GM19023 (cell line): ENCODE results near the gene INO80E.

Experiments used
- ATAC-seq: cut with Tn5 transposase; IDR thresholded peaks from one replicate; pipeline ENCODE4 v1.9.1; 2021; ENCODE audit warnings: mild to moderate bottlenecking, moderate library complexity; ENCODE audit not compliant: unreplicated experiment

Gene INO80E

DNA sequence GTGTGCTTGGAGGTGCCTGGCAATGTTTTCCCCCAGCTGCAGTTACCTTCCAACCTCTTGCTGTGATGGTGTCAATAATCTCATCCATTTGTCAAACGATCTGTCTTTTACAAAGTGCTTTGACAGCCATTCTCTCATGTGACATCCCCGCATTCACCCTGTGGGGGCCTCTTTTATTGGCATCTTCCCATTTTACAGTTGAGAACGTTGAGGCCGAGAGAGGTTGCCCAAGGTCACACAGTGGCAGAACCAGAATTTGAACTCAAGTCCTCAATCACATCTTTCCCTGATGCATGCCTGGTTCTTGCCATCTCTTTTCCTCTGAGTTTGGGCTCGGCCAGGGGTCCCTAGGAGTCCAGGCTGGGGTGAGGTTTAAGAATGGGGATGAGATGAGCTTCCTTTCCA is 20.9 kb upstream of the INO80E start:
- no peak for ATAC-seq

DNA sequence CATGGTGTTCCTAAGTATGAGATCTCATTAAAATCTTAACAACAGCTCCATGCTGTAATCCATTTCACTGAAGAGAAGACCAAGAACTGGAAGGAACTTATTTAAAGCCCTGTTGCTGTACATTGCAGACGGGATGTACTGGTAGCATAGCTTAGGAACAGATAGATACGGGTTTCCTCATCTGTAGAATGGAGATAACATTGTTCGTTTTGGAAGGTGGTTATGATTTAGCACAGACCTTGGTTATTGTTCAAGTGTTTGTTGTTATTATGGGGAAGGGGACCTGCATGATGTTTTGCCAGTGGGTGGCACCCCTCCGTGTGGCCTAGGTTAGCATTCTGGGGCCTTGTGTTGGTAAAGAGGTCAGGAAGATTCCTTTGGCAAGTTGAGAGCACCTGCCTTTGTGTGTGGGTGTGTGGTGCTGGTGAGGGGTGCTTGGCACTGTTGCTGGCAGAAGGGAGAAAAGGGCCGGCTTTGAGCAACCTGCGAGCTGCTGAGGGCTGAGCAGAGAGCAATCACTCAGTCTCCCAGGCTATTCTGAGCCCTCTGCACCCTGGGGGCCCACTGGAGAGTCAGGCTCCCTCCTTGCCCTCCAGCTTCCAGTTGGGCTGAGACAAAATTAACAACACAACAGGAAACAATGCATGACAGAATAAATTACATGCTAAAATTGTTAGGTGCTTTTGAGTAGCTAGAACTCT is 20.1 kb upstream of the INO80E start:
- no peak for ATAC-seq

DNA sequence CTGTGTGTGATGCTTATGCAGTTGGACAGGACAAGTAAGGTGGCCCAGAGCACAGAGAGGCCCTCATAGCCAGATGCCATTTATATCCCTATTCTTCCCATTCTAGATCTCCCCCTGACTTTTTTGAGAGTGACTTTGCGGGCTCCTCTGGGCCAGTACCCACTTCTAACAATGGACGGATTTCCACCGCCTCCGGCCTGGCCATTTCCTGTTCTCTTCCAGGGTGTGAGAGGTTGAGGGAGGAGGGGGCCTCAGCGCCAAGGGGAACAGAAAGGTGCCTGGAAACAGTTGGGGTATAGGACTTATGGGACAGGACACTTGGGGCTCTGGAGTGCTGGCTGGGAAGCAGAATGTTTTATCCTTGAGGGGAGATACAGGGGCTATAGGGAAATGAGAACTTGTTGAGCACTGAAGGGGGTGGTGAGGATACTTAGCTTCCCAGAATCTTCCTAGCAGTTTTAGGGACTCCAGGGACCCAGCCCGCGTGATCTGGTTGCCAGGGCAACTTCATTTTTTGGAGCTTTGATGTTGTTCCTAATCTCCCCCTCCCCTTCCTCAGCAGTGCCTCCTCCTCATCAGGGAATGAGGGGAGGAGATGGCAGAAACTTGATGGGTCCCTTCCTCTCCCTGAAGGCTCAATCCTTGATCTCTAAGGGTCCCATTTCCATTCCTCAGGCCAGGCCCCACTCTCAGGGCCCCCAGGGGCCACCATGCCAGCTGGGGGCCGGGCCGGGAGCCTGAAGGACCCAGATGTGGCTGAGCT is 18.8 kb upstream of the INO80E start:
- no peak for ATAC-seq

GRCh38 chr16:29978081-29978480 is 18.0 kb upstream of the INO80E start:
- ATAC-seq = no peak

DNA sequence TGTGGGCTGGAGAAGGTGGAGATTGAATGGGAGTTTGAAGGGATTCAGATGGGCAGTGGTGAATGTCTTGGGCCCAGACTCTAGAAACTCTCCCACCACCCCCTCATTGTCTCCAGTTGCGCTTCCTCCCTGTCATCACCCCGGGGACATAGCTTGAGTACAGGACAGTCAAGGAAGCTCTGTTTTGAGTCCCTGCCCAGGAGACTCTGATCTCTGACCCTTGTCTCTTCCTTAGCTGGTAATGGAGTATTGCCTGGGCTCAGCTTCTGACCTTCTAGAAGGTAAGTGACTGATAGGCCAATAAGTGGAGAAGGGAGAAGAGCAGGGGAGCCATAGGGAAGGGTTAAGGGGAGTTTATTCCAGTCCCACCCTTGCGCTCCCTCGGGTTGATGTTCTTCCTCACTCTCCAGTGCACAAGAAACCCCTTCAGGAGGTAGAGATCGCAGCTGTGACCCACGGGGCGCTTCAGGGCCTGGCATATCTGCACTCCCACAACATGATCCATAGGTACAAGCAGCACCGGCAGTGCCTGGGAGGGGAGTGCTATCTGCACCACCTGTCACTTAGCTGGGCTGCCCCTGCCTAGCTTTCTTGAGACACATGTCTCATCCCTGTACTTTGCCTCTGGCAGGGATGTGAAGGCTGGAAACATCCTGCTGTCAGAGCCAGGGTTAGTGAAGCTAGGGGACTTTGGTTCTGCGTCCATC is 17.3 kb upstream of the INO80E start:
- ATAC-seq = no peak

- no peak for ATAC-seq
Observed at GRCh38 chr16:29982560-29983419, 13.3 kb upstream of the INO80E start.

GRCh38 chr16:29983420-29984136 is 12.5 kb upstream of the INO80E start:
- ATAC-seq = no peak

- no peak for ATAC-seq
Observed at GRCh38 chr16:29984137-29984763, 11.8 kb upstream of the INO80E start.

DNA sequence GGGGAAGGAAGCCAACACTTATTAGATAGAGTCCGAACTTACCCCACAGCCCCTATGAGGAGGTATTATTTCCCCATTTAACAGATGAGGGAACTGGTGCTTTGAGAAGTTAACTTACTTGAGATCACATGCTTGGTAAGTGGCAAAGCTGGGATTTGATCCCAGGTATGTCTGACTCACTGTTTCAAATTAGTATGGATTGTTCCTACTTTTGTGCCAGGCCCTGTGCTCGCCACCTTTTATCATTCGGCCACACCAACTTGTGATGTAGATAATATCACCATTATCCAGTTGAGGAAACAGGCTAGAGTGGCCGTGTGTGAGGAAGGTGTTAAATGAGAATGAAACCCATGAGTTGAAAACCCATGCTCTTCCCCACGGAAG is 11.3 kb upstream of the INO80E start:
- no peak for ATAC-seq

DNA sequence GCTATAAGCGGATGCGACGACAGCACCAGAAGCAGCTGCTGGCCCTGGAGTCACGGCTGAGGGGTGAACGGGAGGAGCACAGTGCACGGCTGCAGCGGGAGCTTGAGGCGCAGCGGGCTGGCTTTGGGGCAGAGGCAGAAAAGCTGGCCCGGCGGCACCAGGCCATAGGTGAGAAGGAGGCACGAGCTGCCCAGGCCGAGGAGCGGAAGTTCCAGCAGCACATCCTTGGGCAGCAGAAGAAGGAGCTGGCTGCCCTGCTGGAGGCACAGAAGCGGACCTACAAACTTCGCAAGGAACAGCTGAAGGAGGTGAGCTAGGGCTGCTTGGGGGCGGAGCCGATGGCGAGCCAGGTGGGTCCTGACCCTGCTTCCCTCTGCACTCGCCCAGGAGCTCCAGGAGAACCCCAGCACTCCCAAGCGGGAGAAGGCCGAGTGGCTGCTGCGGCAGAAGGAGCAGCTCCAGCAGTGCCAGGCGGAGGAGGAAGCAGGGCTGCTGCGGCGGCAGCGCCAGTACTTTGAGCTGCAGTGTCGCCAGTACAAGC is 10.7 kb upstream of the INO80E start:
- ATAC-seq = no peak

- no peak for ATAC-seq
Observed at GRCh38 chr16:29986231-29986630, 9.8 kb upstream of the INO80E start.

DNA sequence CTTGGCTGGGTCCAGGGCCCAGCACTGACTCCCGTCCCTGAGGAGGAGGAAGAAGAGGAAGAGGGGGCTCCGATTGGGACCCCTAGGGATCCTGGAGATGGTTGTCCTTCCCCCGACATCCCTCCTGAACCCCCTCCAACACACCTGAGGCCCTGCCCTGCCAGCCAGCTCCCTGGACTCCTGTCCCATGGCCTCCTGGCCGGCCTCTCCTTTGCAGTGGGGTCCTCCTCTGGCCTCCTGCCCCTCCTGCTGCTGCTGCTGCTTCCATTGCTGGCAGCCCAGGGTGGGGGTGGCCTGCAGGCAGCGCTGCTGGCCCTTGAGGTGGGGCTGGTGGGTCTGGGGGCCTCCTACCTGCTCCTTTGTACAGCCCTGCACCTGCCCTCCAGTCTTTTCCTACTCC is 9.1 kb upstream of the INO80E start:
- ATAC-seq = no peak

DNA sequence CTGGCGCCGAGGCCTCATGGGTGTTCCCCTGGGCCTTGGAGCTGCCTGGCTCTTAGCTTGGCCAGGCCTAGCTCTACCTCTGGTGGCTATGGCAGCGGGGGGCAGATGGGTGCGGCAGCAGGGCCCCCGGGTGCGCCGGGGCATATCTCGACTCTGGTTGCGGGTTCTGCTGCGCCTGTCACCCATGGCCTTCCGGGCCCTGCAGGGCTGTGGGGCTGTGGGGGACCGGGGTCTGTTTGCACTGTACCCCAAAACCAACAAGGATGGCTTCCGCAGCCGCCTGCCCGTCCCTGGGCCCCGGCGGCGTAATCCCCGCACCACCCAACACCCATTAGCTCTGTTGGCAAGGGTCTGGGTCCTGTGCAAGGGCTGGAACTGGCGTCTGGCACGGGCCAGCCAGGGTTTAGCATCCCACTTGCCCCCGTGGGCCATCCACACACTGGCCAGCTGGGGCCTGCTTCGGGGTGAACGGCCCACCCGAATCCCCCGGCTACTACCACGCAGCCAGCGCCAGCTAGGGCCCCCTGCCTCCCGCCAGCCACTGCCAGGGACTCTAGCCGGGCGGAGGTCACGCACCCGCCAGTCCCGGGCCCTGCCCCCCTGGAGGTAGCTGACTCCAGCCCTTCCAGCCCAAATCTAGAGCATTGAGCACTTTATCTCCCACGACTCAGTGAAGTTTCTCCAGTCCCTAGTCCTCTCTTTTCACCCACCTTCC is 8.5 kb upstream of the INO80E start:
- ATAC-seq = no peak

GRCh38 chr16:29988346-29989075 is 7.5 kb upstream of the INO80E start:
- ATAC-seq = no peak

- ATAC-seq = no peak
Observed at GRCh38 chr16:29989111-29989858, 6.8 kb upstream of the INO80E start.

DNA sequence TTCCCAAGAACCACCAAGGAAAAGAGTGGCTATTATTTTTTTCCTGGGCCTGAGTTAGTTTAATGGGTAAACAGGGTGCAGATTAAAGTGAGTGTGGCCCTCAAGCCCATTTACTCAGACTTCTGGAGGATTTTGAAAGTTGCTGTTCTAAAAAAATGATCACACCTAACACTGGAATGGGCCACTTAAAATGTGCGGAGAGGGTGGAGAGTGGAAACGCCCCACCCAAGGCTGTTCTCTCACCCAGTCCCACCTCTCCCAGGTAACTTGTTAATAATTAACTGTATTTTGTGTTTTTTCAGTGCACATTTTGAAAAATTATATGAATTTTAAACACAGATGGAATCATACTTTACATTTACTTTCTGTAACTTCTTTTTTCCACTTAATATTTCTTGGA is 6.0 kb upstream of the INO80E start:
- no peak for ATAC-seq

- ATAC-seq = no peak
Observed at GRCh38 chr16:29990883-29991570, 5.0 kb upstream of the INO80E start.
